SH-SY5Y (cell line): ENCODE results near the gene ZNF581.

ENCODE experiments used
- GATA2 ChIP-seq: IDR thresholded peaks from 2 replicates; pipeline ENCODE4 v1.6.1; 2011; ENCODE audit warnings: mild to moderate bottlenecking, low read depth, low read length
- GATA3 ChIP-seq: IDR thresholded peaks from 2 replicates; pipeline ENCODE4 v1.6.1; 2011; ENCODE audit warnings: low read depth, mild to moderate bottlenecking, low read length, moderate library complexity

DNA sequence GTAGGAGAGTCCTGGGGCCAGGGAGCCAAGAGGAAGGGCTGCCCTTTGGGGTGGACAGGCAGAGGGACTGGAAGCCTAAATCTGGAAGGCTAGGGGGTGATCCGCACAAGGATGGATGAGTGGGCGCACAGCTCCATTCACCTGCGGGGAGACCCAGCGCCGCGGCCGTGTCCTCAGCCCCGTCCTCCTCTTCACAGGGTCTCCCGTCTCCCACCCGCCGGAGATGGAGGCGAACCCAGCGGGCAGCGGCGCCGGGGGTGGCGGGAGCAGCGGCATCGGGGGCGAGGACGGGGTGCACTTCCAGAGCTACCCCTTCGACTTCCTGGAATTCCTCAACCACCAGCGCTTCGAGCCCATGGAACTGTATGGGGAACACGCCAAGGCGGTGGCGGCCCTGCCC lies 30.1 kb upstream of the ZNF581 start:
- TF ChIP-seq GATA2: no peak
- TF ChIP-seq GATA3: no peak
